ENCODE results near the gene ANO10. TPM values are rescaled to one million over a fixed set of nuclear protein-coding genes. Genes with fewer than 3 reads are reported as not detected.

The ANO10 gene
- total RNA-seq, 6 experiments from 2014 or later = 10.5 to 24.1 (median 13.6) TPM

GRCh38 chr3:43389388-43390254, 232.2 kb downstream of the ANO10 start:
- Histone ChIP-seq H3K4me3 (peak overlapping the region in 1 of 3 donors; percentile 1), H3K27me3 (no peaks in the 10 kb centered on the region), H3K9me3 (no peaks in the 10 kb centered on the region), H3K36me3 (no peaks in the 10 kb centered on the region), H3K27ac (peak overlapping the region; percentile 52 to 78 (median 67)), H3K4me1 (peaks cover 0 to 26% (median 11%) of the 10 kb centered on the region in 4 donors)
- peak in 2 of 3 donors; percentile 57 to 64 for DNase-seq
- peak; percentile 74 to 83 (median 80) for ATAC-seq
- TF ChIP-seq CTCF (IDR thresholded peaks at IDR 0.05) (no peak), POLR2A (IDR thresholded peaks at IDR 0.05) (peak; percentile 10)
- intact Hi-C loops (cut with DNase I) = no loop called here
- 12% methylated on average over 10 of the region's 10 CpGs for WGBS (ENCODE audit: insufficient coverage, low coverage, low lambda C conversion rate, missing lambda C conversion rate)

- TF ChIP-seq POLR2A (IDR thresholded peaks at IDR 0.05) (no peak), CTCF (IDR thresholded peaks at IDR 0.05) (no peak)
- H3K27me3 ChIP-seq = no peaks in the 10 kb centered on the region
- H3K4me1 ChIP-seq = peaks cover 0 to 26% (median 11%) of the 10 kb centered on the region in 4 donors
- H3K4me3 ChIP-seq = peak overlapping the region in 1 of 3 donors; percentile 1
- H3K36me3 ChIP-seq = no peaks in the 10 kb centered on the region
- intact Hi-C loops (cut with DNase I) = no loop called here
- H3K27ac ChIP-seq = peak overlapping the region; percentile 52 to 78 (median 67)
- H3K9me3 ChIP-seq = no peaks in the 10 kb centered on the region
- ATAC-seq = peak; percentile 2 to 36 (median 8)
- no peak for DNase-seq
Measured at GRCh38 chr3:43388915-43389314, 232.9 kb downstream of the ANO10 start.

- TF ChIP-seq POLR2A (IDR thresholded peaks at IDR 0.05) = no peak
- TF ChIP-seq CTCF (IDR thresholded peaks at IDR 0.05) = no peak
- intact Hi-C loops (cut with DNase I) = no loop called here
- Histone ChIP-seq H3K36me3 (no peaks in the 10 kb centered on the region), H3K4me1 (peaks cover 0 to 26% (median 11%) of the 10 kb centered on the region in 4 donors), H3K27me3 (no peaks in the 10 kb centered on the region), H3K27ac (peak overlapping the region in 1 of 3 donors; percentile 67), H3K9me3 (no peaks in the 10 kb centered on the region), H3K4me3 (no peak overlapping the region)
- 80% methylated on average over 5 of the region's 5 CpGs for WGBS (ENCODE audit: insufficient coverage, low coverage, low lambda C conversion rate, missing lambda C conversion rate)
- DNase-seq (no peak), ATAC-seq (no peak)
Measured at GRCh38 chr3:43388175-43388574, 233.6 kb downstream of the ANO10 start.

GRCh38 chr3:43379343-43379742, 242.5 kb downstream of the ANO10 start:
- no peaks in the 10 kb centered on the region for H3K36me3 ChIP-seq
- 88% methylated on average over 3 of the region's 3 CpGs for WGBS (ENCODE audit: insufficient coverage, low coverage, low lambda C conversion rate, missing lambda C conversion rate)
- H3K4me1 ChIP-seq = peaks cover 0 to 20% (median 6%) of the 10 kb centered on the region in 4 donors
- DNase-seq (no peak), ATAC-seq (no peak)
- no peaks in the 10 kb centered on the region for H3K27me3 ChIP-seq
- no peak overlapping the region for H3K27ac ChIP-seq
- TF ChIP-seq POLR2A (IDR thresholded peaks at IDR 0.05) (no peak), CTCF (IDR thresholded peaks at IDR 0.05) (no peak)
- intact Hi-C loops (cut with DNase I) = no loop called here
- H3K9me3 ChIP-seq = no peaks in the 10 kb centered on the region
- no peak overlapping the region for H3K4me3 ChIP-seq
